Measurements from ENCODE around the gene ODC1.

Gene ODC1

DNA sequence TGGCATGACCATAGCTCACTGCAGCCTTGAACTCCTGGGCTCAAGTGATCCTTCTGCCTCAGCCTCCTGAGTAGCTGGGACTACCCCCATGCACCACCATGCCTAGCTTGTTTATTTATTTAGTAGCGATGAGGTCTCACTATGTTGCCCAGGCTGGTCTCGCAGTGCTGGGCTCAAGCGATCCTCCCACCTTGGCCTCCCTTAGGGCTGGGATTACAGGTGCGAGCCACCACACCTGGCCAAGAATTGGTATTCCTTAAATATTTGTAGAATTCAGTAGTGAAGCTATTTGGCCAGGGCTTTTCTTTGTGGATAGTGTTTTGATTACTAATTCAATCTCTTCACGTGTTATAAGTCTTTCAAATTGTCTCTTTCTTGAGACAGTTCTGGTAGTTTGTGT is 56.0 kb downstream of the ODC1 start:
- Histone ChIP-seq H2AFZ (ENCODE audit: low read depth) (no peak overlapping the region), H4K20me1 (ENCODE audit: insufficient read depth) (no peaks in the 10 kb centered on the region), H3K4me3 (IDR thresholded peaks at IDR 0.05; ENCODE audit: insufficient read depth, low read depth, low read length) (no peak overlapping the region), H3K27me3 (ENCODE audit: insufficient read depth, low read depth) (no peaks in the 10 kb centered on the region), H3K4me1 (ENCODE audit: low read depth, poor library complexity, severe bottlenecking) (no peaks in the 10 kb centered on the region), H3K79me2 (ENCODE audit: insufficient read depth, low read depth) (no peaks in the 10 kb centered on the region), H3K27ac (no peak overlapping the region), H3K4me2 (no peak overlapping the region), H3K9ac (no peak overlapping the region), H3K36me3 (ENCODE audit: insufficient read depth) (no peaks in the 10 kb centered on the region)
- no peak for TF ChIP-seq CTCF (conservative IDR thresholded peaks at IDR 0.05; ENCODE audit: low read depth, low read length)

DNA sequence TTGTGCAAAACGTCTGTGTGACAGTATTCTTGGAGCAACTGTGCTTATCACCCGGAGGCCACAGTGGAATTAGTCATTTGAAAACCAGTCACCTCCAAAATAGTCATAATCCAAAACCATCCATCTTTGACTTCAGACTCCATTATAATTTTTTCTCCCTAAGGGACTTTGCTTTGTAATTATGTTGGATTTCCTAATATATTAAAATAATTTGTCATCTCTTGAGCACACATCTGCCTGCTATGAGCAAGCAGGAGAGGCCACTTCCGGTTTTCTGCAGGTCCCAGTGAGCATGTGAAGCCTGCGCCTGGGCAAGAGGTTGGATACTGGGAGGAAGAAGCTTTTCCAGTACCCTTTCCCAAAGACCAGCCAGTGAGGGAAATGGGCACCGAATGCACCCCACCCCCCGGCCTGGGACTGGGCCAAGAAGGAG is 57.7 kb downstream of the ODC1 start:
- no peaks in the 10 kb centered on the region for H3K36me3 ChIP-seq (ENCODE audit: insufficient read depth)
- no peak for TF ChIP-seq CTCF (conservative IDR thresholded peaks at IDR 0.05; ENCODE audit: low read depth, low read length)
- H3K4me2 ChIP-seq = no peak overlapping the region
- H3K27me3 ChIP-seq (ENCODE audit: insufficient read depth, low read depth) = no peaks in the 10 kb centered on the region
- no peaks in the 10 kb centered on the region for H3K79me2 ChIP-seq (ENCODE audit: insufficient read depth, low read depth)
- no peak overlapping the region for H3K4me3 ChIP-seq (IDR thresholded peaks at IDR 0.05; ENCODE audit: insufficient read depth, low read depth, low read length)
- H3K4me1 ChIP-seq (ENCODE audit: low read depth, poor library complexity, severe bottlenecking) = no peaks in the 10 kb centered on the region
- H2AFZ ChIP-seq (ENCODE audit: low read depth) = no peak overlapping the region
- no peak overlapping the region for H3K9ac ChIP-seq
- H3K27ac ChIP-seq = no peak overlapping the region
- H4K20me1 ChIP-seq (ENCODE audit: insufficient read depth) = no peaks in the 10 kb centered on the region
